Kidney glomerular epithelial cell (primary cell): ENCODE data around the gene KLK3.
A peak's percentile ranks its signal among the peaks of the same experiment; 100 is the strongest.

Source experiments
- DNase-seq: peaks from one replicate; lab custom pipeline; 2025; lab: John Stamatoyannopoulos, UW

Gene KLK3

DNA sequence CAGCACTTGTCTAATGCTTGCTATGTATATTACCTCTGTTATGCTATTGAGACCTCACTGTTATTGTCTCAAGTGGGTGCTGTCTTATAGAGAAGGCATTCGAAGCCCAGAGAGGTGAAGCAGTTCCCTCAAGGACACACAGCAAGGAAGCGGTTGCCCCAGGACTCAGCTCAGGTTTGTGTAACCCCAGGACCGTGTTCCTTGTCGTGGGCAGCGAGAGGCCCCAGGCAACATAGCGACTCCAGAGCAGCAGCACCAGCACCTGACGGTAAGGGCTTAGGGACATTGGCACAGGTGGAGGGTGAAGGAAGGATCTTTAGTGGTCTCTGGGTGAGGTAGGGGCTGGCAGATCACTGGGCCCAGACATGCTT is 23.7 kb upstream of the KLK3 start:
- no peak for DNase-seq

- DNase-seq, result no peak
These were observed 22.0 kb upstream of the KLK3 start for GRCh38 chr19:50832666-50833065.

GRCh38 chr19:50833117-50833801 is 21.5 kb upstream of the KLK3 start, which contains the start of gene KLK15:
KLK15 (minus strand) TSS chr19:50833574; CDS start chr19:50831492, 2,082 bp downstream.
- DNase-seq, result no peak

DNA sequence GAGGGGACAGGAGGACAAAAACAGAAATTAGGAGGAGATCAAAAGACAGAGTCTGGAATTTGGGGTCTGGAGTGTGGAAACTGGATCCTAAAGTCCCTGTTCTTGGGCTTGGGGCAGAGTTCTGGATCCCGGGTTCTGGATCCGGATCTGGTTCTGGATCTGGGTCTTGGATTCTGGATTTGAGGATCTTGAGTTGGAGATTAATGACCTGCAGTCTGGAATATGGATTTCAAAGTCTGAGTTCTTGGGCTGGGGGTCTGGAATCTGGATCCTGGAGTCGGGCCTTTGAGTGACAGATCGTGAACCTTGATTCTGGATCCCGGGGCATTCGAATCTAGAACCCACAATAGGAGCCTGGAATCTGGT is 20.9 kb upstream of the KLK3 start:
- no peak for DNase-seq

DNA sequence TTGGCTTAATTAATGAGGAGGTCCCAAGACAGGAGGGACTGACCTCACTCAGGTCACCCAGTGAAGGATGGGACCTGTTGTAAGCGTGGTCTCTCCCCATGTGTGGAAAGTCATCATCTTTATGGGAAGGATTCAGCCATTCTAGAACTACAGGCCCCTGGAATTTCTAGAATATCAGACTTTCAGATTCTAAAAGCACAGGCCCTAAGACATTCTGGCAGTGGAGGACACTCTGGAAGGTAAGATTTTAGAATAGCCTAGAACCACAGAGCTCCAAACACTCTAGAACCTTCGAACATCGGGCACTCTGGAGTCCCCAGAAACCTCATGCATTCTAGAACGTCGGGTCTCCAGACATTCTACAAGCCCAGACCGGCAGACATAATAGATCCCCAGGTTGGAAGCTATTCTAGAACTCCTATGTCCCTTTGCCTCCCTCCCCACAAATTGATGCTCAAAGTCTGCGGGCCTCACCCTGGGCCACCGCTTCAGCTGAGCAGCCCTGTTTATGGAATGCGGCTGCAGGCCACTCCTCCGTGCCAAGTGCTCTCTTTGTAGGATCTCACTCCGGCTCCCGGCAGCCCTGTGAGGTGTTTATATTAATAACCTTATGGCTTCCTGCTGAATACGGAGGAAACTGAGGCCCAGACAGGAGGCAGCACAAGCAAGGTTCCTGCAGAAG is 19.5 kb upstream of the KLK3 start:
- no peak for DNase-seq

- peak; percentile 31 for DNase-seq
These were observed 18.8 kb upstream of the KLK3 start for GRCh38 chr19:50835785-50836542.

DNA sequence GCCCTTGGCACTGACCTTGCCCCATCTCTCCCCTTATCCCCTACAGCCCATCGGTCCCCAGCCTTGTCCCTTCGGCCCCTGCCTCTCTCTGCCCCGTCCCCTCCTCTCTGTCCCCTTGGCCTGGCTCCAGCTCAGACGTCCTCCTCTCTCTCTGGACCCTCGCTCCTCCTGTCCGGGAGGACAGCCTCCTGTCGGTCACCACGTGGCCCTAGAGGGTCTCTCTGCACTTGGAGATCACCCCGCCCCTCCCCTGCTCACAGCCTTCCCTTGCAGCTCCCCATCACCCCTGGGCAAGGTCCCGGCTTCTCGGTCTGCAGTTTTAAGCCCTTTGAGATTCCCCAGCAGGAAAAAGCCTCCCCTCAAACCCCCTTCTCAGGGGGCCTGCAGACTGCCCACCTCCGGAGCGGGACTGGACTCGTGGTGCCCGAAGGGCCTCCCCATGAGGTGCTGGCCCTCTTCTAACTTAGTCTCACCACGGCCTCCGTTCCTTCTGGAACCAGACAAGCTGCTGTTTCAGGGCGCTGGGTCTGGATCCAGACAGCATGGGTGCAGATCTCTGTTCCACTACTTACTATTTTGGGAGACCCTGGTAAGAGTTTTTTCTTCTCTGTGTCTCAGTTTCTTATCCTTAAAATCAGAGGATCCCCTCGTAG is 18.0 kb upstream of the KLK3 start:
- no peak for DNase-seq

GRCh38 chr19:50837300-50837699 is 17.4 kb upstream of the KLK3 start:
- no peak for DNase-seq

- DNase-seq, result no peak
These were observed 16.5 kb upstream of the KLK3 start for GRCh38 chr19:50838239-50838638.

DNA sequence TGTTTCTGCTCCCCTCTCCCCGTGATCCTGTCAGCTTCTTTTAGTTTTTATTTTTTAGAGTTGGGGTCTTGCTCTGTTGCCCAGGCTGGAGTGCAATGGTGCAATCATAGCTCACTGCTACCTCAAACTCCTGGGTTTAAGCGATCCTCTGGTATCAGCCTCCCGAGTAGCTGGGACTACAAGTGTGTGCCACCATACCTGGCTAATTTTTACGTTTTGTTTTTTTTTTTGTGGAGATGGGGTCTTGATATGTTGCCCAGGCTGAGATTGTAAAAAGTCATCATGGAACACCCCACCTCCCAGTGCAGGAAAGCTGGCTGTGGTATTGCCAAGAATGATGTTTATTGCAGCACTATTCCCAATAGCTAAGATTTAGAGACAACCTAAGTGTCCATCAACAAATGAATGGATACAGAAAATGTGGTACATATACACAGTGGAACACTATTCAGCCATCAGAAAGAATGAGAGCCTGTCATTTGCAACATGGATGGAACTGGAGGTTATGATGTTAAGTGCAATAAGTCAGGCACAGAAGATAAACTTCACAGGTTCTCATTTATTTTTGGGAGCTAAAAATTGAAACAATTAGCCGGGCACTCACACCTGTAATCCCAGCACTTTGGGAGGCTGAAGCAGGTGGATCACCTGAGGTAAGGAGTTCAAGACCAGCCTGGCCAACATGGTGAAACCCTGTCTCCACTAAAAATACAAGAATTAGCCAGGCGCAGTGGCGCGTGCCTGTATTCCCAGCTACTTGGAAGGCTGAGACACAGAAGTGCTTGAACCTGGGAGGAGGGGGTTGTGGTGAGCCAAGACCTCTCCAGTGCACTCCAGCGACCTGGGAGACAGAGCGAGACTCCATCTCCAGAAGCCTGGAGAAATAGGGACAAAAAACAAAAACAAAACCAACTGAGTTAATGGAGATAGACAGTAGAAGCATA is 14.7 kb upstream of the KLK3 start:
- no peak for DNase-seq

GRCh38 chr19:50842130-50842529 is 12.6 kb upstream of the KLK3 start:
- DNase-seq, result no peak

GRCh38 chr19:50843205-50843604 is 11.5 kb upstream of the KLK3 start:
- DNase-seq, result no peak

- no peak for DNase-seq
These were observed 11.0 kb upstream of the KLK3 start for GRCh38 chr19:50843701-50844221.

- no peak for DNase-seq
These were observed 10.3 kb upstream of the KLK3 start for GRCh38 chr19:50844296-50844935.

DNA sequence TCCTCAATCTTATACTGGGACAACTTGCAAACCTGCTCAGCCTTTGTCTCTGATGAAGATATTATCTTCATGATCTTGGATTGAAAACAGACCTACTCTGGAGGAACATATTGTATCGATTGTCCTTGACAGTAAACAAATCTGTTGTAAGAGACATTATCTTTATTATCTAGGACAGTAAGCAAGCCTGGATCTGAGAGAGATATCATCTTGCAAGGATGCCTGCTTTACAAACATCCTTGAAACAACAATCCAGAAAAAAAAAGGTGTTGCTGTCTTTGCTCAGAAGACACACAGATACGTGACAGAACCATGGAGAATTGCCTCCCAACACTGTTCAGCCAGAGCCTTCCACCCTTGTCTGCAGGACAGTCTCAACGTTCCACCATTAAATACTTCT is 4.0 kb upstream of the KLK3 start:
- DNase-seq, result no peak

GRCh38 chr19:50851620-50852019 is 3.1 kb upstream of the KLK3 start:
- DNase-seq, result no peak

DNA sequence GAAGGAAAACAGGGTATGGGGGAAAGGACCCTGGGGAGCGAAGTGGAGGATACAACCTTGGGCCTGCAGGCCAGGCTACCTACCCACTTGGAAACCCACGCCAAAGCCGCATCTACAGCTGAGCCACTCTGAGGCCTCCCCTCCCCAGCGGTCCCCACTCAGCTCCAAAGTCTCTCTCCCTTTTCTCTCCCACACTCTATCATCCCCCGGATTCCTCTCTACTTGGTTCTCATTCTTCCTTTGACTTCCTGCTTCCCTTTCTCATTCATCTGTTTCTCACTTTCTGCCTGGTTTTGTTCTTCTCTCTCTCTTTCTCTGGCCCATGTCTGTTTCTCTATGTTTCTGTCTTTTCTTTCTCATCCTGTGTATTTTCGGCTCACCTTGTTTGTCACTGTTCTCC is 2.7 kb downstream of the KLK3 start:
- DNase-seq, result no peak

DNA sequence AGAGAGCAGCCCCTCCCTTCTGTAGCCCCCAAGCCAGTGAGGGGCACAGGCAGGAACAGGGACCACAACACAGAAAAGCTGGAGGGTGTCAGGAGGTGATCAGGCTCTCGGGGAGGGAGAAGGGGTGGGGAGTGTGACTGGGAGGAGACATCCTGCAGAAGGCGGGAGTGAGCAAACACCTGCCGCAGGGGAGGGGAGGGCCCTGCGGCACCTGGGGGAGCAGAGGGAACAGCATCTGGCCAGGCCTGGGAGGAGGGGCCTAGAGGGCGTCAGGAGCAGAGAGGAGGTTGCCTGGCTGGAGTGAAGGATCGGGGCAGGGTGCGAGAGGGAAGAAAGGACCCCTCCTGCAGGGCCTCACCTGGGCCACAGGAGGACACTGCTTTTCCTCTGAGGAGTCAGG is 4.2 kb downstream of the KLK3 start:
- DNase-seq, result no peak

- DNase-seq, result no peak
These were observed 5.1 kb downstream of the KLK3 start for GRCh38 chr19:50859849-50860248.

DNA sequence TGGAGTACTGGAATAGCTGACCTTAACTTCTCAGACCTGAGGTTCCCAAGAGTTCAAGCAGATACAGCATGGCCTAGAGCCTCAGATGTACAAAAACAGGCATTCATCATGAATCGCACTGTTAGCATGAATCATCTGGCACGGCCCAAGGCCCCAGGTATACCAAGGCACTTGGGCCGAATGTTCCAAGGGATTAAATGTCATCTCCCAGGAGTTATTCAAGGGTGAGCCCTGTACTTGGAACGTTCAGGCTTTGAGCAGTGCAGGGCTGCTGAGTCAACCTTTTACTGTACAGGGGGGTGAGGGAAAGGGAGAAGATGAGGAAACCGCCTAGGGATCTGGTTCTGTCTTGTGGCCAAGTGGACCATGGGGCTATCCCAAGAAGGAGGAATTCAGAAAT is 6.3 kb downstream of the KLK3 start:
- no peak for DNase-seq
